SH-SY5Y (cell line): ENCODE data around the gene CHID1.

Source experiments
- GATA2 ChIP-seq: IDR thresholded peaks from 2 replicates; pipeline ENCODE4 v1.6.1; 2011; ENCODE audit warnings: mild to moderate bottlenecking, low read depth, low read length
- GATA3 ChIP-seq: IDR thresholded peaks from 2 replicates; pipeline ENCODE4 v1.6.1; 2011; ENCODE audit warnings: low read depth, mild to moderate bottlenecking, low read length, moderate library complexity

DNA sequence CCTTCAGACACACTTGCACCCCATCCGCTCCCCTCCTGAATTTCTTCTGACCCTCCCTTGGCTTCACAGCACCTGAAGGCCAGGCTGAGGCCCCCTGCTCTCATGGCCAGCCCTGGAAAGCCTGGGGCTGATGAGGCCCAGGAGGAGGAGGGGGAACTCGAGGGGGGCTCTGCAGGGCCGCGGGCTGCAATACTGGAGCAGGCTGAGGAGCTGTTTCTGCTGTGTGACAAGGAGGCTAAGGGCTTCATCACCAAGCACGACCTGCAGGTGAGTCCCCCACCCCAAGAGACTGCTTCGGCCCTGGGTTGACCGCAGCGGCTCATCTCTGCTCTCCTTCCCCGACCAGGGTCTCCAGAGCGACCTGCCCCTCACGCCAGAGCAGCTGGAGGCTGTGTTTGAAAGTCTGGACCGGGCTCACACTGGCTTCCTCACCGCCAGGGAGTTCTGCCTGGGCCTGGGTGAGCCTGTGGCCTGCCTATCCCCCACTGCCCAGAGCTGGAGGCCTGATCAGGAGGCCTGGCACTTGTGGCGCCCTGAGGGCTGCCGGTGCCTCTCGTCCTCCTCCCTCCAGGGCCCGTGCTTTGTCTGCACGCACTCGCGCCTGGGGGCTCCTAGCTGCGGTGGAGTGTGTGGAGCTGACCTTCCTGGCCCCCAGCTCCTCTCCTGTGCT lies 82.0 kb downstream of the CHID1 start:
- TF ChIP-seq GATA3 (no peak), GATA2 (no peak)
